SK-N-SH treated with all-trans-retinoic acid at 6 μM for 48 hours (cell line): Measurements from ENCODE around the gene MUC5B.

Source experiments
- ARNTL ChIP-seq: fragments of 450-650 bp; formaldehyde crosslinking; IDR thresholded peaks from 2 replicates; pipeline ENCODE4 v1.5.0; 2020; ENCODE audit warnings: low read depth, mild to moderate bottlenecking, moderate library complexity, borderline replicate concordance
- GLIS3 ChIP-seq: fragments of 250-450 bp; sonication (Bioruptor Pico); IDR thresholded peaks from 2 replicates; pipeline ENCODE4 v1.5.0; 2020; ENCODE audit warnings: mild to moderate bottlenecking, moderate library complexity
- ISL1 ChIP-seq: fragments of 250-450 bp; sonication (Bioruptor Pico); IDR thresholded peaks from 2 replicates; pipeline ENCODE4 v2.1.2; 2022; ENCODE audit warnings: mild to moderate bottlenecking, moderate library complexity
- PPARA ChIP-seq: fragments of 250-450 bp; sonication (Bioruptor Pico); IDR thresholded peaks from 2 replicates; pipeline ENCODE4 v1.5.0; 2020; ENCODE audit warnings: mild to moderate bottlenecking, borderline replicate concordance
- TOX ChIP-seq: fragments of 250-450 bp; sonication (Bioruptor Pico); IDR thresholded peaks from 2 replicates; pipeline ENCODE4 v1.8.0; 2021; ENCODE audit warnings: mild to moderate bottlenecking, moderate library complexity, borderline replicate concordance
- ZFP30 ChIP-seq: fragments of 450-650 bp; formaldehyde crosslinking; IDR thresholded peaks from 2 replicates; pipeline ENCODE4 v1.5.0; 2022; ENCODE audit warnings: mild to moderate bottlenecking, moderate library complexity
- TF ChIP-seq, protein P1 (sequence below): fragments of 250-450 bp; sonication (Bioruptor Pico); IDR thresholded peaks from 2 replicates; pipeline ENCODE4 v1.8.0; 2020; ENCODE audit warnings: mild to moderate bottlenecking, moderate library complexity, borderline replicate concordance
- TF ChIP-seq, protein P2 (sequence below): fragments of 250-450 bp; sonication (Bioruptor Pico); IDR thresholded peaks from 2 replicates; pipeline ENCODE4 v1.5.0; 2020; ENCODE audit warnings: mild to moderate bottlenecking, moderate library complexity
- TF ChIP-seq, protein P3 (sequence below): fragments of 250-450 bp; sonication (Bioruptor Pico); IDR thresholded peaks from 2 replicates; pipeline ENCODE4 v1.5.1; 2020; ENCODE audit warnings: low read depth, mild to moderate bottlenecking, moderate library complexity

DNA sequence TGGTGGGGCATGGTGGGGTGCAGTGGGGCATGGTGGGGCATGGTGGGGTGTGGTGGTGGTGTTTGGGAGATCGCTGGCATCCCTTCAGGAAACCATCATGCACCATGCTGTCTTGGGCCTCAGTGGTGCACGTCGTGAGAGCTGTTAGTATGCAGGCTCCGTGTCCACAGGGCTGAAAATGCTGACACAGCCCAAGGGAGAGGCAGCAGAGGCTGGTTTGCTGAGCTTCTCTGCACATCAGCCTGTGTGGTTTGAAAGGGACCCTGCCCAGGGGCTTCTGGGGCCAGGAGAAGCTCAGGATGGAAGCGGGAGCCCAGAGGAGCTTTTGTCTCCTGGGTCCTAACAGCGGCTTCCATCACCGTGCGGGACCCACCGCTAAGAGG, 30.2 kb downstream of the MUC5B start:
- no peak for TF ChIP-seq PPARA (CRISPR knock-in tag)
- TF ChIP-seq, protein P1, sequence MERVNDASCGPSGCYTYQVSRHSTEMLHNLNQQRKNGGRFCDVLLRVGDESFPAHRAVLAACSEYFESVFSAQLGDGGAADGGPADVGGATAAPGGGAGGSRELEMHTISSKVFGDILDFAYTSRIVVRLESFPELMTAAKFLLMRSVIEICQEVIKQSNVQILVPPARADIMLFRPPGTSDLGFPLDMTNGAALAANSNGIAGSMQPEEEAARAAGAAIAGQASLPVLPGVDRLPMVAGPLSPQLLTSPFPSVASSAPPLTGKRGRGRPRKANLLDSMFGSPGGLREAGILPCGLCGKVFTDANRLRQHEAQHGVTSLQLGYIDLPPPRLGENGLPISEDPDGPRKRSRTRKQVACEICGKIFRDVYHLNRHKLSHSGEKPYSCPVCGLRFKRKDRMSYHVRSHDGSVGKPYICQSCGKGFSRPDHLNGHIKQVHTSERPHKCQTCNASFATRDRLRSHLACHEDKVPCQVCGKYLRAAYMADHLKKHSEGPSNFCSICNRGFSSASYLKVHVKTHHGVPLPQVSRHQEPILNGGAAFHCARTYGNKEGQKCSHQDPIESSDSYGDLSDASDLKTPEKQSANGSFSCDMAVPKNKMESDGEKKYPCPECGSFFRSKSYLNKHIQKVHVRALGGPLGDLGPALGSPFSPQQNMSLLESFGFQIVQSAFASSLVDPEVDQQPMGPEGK (CRISPR knock-in tag): no peak
- no peak for TF ChIP-seq ARNTL (CRISPR knock-in tag)
- TF ChIP-seq, protein P2, sequence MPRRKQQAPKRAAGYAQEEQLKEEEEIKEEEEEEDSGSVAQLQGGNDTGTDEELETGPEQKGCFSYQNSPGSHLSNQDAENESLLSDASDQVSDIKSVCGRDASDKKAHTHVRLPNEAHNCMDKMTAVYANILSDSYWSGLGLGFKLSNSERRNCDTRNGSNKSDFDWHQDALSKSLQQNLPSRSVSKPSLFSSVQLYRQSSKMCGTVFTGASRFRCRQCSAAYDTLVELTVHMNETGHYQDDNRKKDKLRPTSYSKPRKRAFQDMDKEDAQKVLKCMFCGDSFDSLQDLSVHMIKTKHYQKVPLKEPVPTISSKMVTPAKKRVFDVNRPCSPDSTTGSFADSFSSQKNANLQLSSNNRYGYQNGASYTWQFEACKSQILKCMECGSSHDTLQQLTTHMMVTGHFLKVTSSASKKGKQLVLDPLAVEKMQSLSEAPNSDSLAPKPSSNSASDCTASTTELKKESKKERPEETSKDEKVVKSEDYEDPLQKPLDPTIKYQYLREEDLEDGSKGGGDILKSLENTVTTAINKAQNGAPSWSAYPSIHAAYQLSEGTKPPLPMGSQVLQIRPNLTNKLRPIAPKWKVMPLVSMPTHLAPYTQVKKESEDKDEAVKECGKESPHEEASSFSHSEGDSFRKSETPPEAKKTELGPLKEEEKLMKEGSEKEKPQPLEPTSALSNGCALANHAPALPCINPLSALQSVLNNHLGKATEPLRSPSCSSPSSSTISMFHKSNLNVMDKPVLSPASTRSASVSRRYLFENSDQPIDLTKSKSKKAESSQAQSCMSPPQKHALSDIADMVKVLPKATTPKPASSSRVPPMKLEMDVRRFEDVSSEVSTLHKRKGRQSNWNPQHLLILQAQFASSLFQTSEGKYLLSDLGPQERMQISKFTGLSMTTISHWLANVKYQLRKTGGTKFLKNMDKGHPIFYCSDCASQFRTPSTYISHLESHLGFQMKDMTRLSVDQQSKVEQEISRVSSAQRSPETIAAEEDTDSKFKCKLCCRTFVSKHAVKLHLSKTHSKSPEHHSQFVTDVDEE (CRISPR knock-in tag): no peak
- TF ChIP-seq ISL1 (CRISPR knock-in tag): no peak
- no peak for TF ChIP-seq ZFP30 (CRISPR knock-in tag)
- TF ChIP-seq GLIS3 (CRISPR knock-in tag): no peak
- TF ChIP-seq, protein P3, sequence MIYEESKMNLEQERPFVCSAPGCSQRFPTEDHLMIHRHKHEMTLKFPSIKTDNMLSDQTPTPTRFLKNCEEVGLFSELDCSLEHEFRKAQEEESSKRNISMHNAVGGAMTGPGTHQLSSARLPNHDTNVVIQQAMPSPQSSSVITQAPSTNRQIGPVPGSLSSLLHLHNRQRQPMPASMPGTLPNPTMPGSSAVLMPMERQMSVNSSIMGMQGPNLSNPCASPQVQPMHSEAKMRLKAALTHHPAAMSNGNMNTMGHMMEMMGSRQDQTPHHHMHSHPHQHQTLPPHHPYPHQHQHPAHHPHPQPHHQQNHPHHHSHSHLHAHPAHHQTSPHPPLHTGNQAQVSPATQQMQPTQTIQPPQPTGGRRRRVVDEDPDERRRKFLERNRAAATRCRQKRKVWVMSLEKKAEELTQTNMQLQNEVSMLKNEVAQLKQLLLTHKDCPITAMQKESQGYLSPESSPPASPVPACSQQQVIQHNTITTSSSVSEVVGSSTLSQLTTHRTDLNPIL: no peak
- no peak for TF ChIP-seq TOX (CRISPR knock-in tag)
